T-helper 1 cell treated with Interleukin-12 subunit alpha and Interleukin-12 subunit beta and Interleukin-4 antibody, amounts not matched to agents 30 ng/mL and 1 ng/mL, for 36 hours (primary cell): ENCODE results near the gene ROS1. TPM values are rescaled to one million over a fixed set of nuclear protein-coding genes. Genes with fewer than 3 reads are reported as not detected.
"Not testable (repeated sequence)": the region's sequence is repeated elsewhere in the genome, so short reads cannot be mapped to it uniquely, and the experiment has no call there.

Experiments used
- intact Hi-C: fragments of 100-400 bp; cut with micrococcal nuclease; formaldehyde crosslinking; loops from one replicate; pipeline ENCODE4 v1.15.1; 2024
- total RNA-seq: library from RNA; stranded (reverse); gene quantifications from 2 replicates; pipeline ENCODE4 v1.2.3, GENCODE V29; 2022

Gene ROS1
- not detected in 2 replicates for total RNA-seq

DNA sequence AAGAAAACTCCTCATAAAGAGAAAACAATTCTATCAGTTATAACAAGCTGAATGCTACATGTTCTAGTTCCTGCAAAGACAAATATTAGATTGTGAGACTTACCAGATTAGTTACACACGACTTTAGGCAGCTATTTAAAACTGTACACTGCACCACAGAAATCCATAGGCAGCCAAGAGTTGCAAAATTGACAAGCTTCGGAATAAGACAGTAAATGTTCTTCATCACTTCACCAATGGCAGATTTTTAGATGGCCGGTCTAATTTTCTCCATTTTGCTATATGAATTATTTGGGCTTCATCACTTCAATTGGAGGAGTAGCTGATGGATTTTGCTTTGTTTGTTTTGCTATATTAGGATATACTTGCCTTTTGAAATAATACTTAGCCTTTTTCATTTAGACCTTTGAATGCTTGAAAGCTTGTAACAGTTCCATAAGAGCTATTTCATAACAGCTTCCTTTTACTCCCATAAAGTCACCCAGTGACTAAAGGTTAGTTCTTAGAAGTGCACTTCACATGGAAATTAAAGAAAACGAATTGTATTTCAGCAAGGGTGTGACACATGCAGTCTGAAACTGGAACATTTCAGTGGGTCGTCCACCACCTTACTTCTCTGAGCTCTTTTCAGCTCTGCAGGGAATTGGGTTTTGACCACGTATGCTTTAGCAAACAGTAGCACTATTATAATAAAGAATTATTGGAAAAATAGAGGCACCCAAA is at the start of gene ROS1:
Gene ROS1, minus strand, starts transcription at position 512 of the 723 bp plus-strand sequence. Its CDS starts 286 bp downstream, at position 226.
- intact Hi-C loops, result no loop called here

DNA sequence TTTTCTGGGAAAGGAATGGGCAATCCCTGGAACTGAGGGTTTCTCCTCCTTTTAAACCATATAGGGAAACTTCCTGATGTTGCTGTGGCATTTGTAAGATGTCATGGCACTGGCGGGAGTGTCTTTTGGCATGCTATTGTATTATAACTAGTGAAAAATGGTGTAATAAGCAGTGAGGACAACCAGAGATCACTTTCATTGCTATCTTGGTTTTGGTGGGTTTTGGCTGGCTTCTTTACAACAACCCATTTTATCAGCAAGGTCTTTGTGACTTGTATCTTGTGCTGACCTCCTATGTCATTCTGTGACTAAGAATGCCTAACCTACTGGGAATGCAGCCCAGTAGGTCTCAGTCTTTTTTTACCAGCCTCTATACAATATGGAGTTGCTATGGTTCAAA is 47.7 kb upstream of the ROS1 start:
- intact Hi-C loops, result no loop called here

DNA sequence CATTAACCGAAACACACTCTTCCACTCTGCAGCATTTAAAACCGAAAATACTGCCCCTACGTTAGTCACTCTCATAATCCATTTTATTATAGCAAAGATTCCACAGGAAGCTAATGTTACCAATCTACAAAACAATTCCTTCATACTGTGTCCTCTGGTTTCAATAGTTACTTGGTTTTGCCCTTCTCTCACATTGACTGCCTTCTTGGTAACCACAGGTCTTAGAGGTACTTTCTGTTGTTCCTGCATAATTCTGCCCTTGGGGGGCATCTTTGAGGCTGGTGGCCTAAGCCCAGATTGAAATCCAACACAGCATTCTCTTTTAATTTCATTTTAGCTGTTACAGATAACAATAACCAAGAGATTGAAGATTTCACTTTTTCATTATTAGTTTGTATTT is 46.9 kb upstream of the ROS1 start:
- intact Hi-C loops, result no loop called here

DNA sequence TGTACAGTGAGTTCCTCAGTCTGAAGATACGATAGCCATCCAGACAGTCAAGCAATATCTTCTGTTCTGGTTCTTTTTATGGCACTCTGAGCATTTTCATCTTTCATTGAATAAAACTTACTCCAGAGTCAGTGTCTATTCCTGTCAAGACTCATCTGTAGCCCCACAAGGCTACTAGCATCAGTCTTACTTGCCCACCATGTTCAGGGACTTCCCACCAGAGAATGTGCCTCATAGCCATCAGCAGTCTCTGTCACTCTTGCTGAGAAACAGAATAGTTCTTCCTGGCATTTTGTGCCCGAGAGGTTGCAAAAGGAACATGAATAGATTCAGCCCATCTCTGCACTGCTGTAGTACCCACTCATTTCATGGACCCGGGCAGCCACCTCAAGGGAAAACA is 44.0 kb upstream of the ROS1 start:
- intact Hi-C loops, result no loop called here

DNA sequence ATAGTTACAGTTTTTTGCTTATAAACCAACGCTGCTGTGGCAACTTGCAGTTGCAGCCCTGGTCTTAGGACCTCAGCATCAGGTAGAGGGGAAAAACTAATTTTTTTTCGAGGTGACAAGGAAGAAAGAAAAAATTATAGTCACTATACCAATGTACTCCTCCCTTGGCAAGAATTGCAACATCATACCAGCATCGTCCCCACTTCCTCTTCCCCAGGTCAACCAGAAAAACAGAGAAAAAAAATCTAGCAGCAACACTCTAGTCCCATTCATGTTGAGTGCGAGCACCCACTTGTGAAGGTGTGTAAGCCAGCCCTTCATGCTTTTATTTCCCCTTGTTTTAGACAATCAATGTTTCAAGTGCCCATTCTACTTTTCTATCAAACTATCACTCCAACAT is 43.6 kb upstream of the ROS1 start:
- intact Hi-C loops, result no loop called here

DNA sequence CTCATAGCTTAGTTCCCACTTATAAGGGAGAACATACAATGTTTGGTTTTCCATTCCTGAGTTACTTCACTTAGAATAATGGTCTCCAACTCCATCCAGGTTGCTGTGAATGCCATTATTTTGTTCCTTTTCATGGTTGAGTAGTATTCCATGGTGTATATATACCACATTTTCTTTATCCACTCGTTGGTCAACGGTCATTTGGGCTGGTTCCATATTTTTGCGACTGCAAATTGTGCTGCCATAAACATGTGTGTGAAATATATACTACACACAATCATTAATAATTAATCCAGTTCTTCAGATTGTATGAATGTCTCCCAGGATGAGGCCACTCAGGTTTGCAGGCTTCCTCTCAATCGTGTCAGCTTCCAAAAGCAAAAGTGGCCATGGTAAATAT is 42.8 kb upstream of the ROS1 start:
- intact Hi-C loops, result not testable (repeated sequence)

DNA sequence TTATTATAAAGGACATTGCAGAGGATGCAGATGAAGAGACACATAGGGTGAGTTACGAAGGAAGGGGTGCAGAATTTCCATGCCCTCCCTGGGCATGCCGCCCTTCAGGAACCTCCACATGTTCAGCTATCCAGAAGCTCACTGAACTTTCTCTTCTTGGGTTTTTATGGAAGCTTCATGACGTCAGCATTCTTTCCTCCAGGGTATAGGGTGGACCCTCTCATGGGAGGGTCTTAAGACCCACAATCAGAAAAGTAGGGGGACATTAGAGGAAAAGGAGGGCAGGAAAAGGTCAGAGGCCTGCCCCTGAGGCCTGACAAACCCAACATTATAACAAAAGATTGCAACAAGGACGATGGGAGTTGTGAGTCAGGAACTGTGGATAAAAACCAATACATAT is 42.1 kb upstream of the ROS1 start:
- intact Hi-C loops, result no loop called here

DNA sequence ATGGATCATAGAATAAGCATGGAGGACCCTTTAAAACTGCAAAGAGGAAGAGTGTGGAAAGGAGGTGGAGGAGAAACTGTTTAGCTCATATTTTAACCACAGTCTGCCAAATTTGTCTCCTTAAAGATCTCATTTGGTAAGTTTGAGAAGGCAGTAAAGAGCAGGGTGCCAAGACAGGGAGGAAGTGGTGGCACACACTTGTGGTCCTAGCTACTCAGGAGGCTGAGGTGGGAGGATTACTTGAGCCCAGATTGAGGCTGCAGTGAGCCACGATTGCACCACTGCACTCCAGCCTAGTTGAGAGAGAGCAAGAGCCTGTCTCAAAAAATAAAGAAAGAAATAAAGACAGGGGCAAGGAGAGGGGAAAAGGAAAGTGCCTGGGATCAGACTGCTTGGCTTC is 39.9 kb upstream of the ROS1 start:
- intact Hi-C loops, result no loop called here

DNA sequence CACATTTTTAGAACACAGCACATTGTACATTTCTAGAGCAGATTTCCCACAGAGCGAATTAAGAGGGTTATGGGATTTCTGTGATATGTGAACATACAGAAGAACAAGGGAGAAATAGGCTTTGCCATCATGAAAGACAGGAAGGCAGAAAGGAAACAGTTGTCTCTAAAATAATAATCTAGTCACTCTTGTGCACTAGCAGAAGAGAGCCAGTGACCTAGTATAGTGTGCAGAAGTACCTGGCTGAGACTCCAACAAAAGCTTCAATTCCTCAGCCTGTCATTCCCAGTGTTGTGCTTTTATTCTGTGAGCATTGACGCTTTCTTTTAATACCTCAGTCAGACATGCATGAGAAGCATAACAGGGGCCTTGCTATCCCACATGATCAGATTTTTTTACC is 39.0 kb upstream of the ROS1 start:
- intact Hi-C loops, result loop anchor here (1.0 kb wide), 2 partner anchors 11 to 19 kb away; no protein-coding TSS in a partner anchor

DNA sequence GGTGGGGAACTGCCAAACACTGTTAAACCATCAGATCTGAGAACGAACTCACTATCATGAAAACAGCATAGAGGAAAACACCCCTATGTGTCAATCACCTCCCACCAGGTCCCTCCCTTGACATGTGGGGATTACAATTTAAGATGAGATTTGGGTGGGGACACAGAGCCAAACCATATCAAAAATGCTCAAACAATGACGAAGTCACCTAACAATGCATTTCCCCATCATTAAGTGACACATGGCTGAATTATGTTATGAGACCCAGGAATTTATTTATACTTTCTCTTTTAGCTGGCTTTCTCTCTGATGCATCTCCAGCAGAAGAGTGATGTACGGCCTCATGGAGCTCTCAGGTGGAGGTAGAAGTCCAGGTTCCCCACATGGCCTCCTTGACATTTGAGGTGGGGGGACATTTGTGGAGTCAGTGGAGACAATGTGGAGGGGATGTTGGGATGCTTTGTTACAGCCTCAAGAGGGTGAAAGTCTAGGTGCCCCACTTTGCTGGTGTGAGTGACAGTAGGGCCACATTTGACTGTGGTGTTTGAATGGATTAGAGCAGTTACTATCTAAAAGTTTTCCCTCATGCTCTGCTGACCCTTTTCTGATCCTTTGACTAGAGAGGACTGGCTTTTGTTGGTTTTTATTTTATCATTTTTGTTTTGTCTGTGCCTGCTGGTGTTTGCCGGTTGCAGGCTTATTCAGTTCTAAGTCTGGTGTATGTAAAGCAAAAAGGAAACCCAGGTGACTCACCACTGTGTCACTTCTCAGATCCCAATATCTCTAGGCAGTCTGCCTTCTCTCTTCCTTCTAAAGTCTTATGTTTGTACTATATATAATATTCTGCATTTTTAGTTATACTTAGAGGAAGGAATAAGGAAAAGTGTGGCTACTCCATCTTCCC is 38.3 kb upstream of the ROS1 start:
- intact Hi-C loops, result loop anchor here (1.0 kb wide), 2 partner anchors 11 to 19 kb away; no protein-coding TSS in a partner anchor

DNA sequence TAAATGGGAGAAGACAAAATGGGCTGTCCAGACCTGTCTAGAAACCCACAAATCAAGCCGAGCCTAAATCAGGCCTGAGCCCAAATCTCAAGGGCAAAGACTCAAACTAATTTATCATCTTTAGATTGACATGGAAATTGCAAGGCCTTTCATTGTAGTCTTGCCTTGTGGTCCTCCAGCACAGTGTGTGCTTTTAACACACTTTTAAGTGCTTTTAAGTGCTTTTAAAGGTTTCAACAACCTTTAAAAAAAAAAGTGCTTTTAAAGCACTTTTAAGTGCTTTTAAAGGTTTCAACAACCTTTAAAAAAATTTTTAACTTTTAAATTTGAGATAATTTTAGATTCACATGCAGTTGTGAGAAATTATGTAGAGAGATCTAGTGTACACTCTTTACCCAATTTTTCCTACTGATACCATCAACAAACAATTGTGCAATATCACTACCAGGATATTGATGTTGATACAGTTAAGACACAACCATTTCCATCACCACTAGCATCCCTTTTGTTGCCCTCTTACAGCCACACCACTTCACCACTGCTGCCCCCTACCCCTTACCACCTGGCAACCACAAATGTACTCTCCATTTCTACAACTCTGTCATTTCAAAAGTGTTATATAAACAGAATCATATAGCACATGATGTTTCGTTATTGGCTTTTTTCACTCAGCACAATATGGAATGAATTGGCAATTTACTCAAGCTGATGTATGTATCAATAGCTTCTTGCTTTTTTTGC is 33.6 kb upstream of the ROS1 start:
- intact Hi-C loops, result no loop called here

DNA sequence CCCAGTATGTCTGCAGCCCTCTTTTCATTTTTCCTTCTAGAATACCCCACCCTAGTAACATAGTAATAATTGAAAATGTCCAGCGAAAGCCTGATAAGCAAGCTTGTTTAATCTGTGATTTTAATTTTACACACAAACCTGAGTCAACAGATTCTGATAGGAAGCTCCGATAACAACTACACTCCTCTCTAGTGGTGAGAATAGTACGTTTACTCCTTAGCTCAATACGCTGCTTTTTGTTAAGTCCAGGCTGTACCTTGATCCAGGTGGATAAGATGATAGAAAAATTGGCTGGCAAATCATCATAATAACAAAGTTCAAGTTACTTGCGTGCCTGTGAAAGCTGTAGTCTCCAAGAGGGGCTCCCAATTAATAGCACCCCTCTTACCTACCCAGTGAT is 31.3 kb upstream of the ROS1 start:
- intact Hi-C loops, result no loop called here

DNA sequence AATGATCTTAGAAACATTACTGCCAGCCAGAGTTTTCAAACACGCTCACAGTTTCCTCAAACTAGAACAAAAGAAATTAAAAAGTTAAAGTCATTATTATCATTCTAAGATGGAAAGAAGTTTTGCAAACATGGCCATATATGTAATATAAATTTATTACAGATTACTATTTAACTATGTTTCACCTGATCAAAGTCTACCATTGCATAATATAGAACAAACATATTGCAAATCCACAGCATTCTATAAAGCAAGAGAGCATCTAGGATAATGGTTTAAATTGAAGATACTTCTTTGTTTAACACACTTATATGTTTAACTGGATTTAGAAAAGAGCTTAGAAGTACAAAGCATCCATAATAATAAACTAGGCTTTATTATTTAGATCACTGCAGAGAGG is 30.5 kb upstream of the ROS1 start:
- intact Hi-C loops, result no loop called here

DNA sequence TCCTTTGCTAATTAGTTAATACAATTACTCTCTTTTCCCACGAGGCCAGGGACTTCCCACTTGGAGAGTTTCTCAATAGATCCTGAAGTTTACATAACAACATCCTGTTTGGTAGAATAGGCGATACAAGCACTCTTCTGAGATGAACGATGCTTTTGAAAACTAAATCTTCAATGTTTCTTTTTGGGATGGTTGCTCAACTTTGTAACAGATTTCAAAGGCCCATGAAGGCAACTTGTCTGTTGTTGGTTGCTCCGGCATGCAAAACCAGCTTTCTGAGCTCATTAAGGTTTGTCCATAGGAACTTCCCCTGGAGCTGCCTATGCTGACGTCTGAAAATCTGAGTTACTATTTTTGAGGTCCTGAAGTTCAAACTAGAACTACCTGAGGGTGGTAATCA is 25.9 kb upstream of the ROS1 start:
- intact Hi-C loops, result loop anchor here (2.0 kb wide), 2 partner anchors 97 to 227 kb away; no protein-coding TSS in a partner anchor

DNA sequence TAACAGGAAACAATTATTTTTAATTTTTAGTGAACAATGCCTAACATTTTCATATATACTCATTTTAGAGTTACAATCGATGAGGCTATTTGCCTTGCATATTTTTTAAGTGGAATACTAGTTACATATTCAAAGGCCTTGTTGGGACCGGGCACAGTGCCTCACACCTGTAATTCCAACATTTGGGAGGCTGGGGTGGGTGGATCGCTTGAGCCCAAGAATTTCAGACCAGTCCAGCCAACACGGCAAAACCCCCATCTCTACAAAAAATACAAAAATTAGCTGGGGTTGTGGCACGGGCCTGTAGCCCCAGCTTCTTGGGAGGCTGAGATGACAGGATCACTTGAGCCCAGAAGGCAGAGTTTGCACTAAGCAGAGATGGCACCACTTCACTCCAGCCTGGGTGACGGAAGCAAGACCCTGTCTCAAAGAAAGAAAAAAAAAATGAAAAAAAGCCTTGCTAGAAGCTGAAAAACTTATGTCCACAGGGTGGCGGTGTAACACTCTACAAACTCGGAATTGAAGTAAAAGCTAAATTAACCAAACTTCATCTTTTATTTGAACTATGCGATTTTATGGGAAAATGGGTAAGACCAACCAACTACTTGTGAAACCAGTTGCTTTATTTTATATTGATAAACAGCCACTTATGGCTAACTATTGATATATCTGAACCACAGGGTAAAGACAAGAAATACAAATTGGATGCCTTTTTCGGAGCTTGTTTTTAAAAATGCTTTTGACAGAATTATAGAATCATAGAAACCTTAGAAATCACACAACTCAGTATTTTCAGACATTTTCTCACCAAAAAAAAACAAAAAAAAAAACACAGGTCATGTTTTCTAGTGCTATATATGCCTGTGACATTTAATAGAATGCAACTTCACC is 24.1 kb upstream of the ROS1 start:
- intact Hi-C loops, result loop anchor here (1.0 to 2.0 kb wide), 6 partner anchors 33 to 229 kb away; partner anchors contain the start of gene DCBLD1

DNA sequence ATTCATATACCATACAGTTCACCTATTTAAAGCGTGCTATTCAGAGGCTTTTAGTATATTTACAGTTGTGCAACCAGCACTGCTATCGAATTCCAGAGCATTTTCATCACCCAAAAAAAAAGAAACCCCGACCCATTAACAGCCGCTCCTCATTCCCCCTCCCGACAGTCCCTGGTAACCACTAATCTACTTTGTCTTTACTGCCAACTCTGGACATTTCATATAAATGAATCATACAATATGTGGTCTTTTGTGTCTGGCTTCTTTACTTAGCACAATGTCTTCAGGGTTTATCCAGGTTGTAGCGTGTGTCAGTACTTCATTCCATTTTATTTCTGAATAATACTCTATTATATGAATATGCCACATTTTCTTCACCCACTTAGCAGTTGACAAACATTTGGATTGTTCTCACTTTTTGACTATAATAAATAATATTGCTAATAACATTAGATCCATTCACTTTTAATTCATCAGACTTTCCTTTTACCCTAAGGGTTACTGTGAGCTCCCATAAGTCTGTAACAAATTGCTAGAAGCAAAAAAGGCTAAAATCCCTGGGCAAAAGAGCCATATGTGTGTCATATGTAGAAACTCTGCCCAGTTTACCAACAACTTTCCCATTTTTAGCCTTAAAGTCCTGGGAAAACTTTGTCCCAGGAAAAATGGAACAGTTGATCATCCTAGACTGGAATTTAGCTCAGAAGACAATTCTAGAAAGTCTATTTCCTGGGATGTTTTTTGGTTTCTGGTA is 23.2 kb upstream of the ROS1 start:
- intact Hi-C loops, result loop anchor here (1.0 kb wide), 1 partner anchor 103 kb away; no protein-coding TSS in a partner anchor

DNA sequence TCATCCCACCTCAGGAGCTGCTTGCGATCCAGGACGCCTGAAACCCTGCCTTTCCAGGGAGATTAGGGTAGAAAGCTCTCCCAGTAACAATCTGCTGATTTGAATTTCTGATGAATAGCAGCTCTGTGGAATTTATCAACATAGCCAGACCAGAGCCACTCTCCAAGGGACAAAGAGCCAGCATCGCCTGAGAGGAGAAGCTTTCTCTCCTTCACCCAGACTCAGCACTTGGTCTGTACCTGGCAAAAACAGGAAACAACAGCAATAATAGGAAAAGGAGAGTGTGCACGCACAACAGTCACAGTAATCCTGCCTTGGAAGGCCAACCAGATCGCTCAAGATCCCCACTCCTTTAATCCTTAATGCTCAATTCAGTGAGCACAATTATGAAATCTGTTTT is 22.3 kb upstream of the ROS1 start:
- intact Hi-C loops, result no loop called here

DNA sequence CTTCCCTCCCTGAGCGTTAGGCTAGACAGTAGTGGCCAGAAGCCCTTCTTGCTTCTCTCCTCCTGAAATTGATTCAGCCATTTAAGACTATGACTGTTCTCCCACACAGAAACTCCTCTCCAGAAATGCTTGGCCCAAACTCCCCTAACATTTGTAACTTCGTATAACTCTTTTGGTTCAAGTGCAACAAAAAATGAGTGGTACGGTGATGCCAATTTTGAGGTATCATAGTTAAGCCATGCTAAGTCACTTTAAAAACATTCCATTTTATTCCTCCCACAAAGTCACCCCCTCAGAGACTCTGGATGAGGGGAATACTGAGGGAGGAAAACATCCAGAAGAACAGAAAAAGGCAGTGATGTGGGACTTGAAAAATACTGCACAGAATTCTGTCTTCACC is 21.1 kb upstream of the ROS1 start:
- intact Hi-C loops, result no loop called here

DNA sequence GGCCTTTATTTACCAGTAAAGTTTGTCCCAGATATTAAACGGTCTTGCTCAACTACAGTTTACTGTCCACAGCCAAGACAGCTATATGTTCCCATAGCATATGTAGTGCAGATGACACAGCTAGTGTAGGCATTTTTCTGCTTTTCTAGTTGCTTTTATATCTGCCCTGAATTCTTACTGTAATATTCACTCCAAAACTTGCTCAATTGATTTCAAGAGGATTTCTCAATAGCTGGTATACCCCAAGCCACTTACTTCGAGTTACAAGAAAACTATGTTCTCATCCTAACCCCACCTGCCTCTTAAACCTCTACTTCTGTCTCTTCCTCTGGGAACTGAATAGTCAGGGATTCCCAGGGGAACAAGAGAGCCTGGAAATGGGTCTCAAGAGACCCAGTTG is 18.9 kb upstream of the ROS1 start:
- intact Hi-C loops, result no loop called here

DNA sequence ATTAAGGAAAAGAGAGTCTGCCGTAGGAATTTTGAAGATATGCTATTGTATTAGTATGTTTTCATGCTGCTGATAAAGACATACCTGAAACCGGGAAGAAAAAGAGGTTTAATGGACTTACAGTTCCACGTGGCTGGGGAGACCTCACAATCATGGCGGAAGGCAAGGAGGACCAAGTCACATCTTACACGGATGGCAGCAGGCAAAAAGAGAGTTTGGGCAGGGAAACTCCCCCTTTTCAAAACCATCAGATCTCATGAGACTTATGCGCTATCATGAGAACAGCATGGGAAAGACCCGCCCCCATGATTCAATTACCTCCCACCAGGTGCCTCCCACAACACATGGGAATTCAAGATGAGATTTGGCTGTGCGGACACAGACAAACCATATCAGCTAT is 16.6 kb upstream of the ROS1 start:
- intact Hi-C loops, result not testable (repeated sequence)
